GM12874 (cell line): ENCODE measurements around the gene ABCE1.

Source experiments
- TF ChIP-seq, protein P1 (sequence below): IDR thresholded peaks from 2 replicates; pipeline ENCODE4 v1.5.1; 2011; ENCODE audit warnings: low read depth, mild to moderate bottlenecking, control low read depth, low read length, moderate library complexity; ENCODE audit not compliant: insufficient read depth

The ABCE1 gene

DNA sequence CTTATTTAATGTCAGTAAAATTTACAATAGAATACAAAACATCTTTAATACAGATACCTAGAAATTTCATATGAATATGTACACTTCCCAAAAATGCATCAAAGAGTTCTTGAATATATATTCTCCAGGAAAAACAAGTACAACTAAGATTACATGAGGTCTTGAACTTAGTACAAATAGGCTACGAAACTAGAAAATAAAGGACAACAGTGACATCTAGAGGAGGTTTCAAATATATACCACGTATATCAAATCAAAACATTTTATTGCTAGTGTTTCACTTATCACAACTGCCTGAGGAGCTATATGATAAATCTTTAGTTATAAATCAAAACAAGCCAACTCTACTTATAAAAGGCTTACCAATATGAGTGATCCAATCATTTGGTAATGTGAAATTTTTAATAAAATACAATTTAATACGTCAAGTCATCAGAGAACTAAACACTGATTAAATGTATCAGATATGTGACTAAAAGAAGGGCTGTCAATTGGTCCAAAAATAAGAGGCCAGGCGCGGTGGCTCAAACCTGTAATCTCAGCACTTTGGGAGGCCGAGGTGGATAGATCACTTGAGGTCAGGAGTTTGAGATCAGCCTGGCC is 36.7 kb upstream of the ABCE1 start:
- TF ChIP-seq, protein P1, sequence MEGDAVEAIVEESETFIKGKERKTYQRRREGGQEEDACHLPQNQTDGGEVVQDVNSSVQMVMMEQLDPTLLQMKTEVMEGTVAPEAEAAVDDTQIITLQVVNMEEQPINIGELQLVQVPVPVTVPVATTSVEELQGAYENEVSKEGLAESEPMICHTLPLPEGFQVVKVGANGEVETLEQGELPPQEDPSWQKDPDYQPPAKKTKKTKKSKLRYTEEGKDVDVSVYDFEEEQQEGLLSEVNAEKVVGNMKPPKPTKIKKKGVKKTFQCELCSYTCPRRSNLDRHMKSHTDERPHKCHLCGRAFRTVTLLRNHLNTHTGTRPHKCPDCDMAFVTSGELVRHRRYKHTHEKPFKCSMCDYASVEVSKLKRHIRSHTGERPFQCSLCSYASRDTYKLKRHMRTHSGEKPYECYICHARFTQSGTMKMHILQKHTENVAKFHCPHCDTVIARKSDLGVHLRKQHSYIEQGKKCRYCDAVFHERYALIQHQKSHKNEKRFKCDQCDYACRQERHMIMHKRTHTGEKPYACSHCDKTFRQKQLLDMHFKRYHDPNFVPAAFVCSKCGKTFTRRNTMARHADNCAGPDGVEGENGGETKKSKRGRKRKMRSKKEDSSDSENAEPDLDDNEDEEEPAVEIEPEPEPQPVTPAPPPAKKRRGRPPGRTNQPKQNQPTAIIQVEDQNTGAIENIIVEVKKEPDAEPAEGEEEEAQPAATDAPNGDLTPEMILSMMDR, result 0 out of 2 replicates have a peak, but pooled peaks have one; percentile 1

DNA sequence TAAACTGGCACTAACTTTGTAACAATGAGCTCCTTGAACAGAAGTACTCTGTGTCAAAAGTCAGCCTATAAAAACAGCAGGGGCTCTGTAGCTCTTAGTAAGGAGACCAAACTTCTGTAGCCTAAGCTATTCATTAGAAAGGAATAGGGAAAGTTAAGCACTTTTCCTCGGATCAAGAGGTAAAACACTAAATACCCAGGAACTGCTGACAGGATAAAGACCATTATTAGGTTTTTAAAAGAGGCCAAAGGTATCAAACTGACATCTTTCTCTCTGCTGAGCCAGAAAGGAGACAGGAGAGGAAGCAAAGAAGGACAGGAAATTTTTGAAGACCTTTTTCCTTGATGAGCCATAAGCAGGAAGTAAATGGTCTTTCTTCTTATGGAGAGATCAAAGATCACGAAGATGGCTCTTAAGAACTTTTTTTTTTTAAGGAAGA is 32.0 kb upstream of the ABCE1 start:
- TF ChIP-seq, protein P1, result no peak

DNA sequence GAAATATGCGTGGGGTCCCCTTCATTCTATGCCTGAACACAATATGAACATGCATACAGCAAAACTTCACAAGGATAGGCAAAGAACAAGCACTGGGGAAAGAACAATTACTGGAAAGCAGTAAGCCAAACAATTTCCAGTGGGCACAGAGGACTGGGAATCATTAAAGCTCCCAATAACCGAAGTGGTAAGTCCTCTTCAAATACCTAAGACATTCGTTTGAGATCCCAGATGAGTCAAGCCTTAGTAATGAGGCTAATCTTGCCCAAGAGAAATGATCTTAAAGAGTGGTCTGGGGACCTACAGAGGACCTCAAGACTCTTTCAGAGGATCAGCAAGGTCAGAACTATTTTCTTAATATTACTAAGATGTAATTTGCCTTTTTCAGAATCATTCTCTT is 28.8 kb upstream of the ABCE1 start:
- TF ChIP-seq, protein P1, result no peak

DNA sequence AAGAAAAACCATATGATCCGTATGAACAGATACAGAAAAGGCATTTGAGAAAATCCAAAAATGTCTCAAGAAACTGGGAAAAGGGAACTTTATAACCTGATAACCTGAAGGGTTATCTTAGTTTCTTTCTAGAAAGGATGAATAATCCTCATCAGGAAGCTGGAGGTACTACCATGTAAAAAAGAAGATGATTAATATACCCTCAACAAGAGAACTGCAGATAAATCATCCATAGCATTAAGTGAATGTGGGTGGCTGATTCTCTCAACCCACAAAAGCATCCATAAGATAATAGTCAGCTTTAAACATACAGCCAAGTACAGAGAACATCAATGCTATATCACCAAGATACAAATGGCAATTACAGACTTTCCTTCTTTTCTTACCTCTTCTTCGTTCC is 26.6 kb upstream of the ABCE1 start:
- TF ChIP-seq, protein P1, result no peak

DNA sequence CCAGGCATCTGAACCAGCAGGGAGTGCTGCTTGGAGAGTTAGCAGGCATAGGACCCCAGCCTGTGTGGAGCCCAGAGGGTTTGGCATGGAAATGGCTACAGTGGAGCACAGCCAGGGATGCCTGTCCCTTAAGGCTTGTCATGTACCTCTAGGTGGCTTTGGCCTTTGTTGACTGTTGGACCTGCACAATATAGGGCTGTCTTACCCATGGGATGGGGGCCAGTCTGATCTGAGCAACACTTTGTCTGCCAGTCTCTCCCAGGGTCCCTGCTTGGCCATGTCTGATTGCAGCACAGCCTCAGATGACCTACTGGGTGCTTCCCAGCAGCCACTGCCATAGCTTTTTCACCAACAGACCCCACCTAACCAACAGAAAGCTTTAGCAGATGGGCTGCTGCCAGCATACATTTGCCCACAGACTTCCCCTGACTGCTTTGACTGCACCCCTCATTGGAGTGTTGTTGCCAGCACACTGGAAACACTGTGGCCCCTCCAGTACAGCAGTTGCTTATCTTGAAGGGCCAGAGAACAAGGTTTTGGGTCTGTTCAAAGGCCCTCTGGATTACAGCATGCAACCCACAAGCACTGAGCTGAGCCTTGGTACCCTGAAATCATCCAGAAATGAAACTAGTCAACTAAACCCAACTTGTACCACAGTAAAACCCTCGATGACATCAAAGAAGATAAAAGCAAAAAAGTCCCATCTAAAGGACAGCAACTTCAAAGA is 22.2 kb upstream of the ABCE1 start:
- TF ChIP-seq, protein P1, result no peak

DNA sequence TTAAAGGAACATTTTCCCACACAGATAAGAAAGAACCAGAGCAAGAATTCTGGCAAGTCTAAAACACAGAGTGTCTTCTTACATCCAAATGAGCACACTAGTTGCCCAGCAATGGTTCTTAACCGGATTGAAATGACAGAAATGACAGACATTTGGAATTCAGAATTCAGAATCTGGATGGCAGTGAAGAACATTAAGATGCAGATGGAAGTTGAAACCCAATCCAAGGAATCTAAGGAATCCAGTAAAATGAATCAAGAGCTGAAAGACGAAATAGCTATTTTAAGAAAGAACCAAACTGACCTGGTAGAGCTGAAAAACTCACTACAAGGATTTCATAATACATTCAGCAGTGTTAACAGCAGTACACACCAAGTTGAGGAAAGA is 21.6 kb upstream of the ABCE1 start:
- TF ChIP-seq, protein P1, result no peak

DNA sequence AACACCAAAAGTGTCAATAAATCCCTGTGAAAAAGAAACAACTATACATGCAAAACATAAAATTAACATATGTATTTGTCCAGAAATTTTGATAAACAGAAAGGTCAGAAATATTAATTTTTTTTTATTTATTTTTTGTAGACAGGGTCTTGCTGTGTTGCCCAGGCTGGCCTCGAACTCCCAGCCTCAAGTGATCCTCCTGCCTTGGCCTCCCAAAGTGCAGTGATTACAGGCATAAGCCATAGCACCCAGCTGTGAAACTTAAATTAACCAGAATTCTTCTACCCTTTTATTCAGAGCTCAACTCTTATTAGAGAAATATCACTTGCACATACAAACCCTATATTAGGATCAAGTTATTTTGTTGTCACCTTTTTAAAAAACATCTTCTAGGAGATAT is 16.4 kb upstream of the ABCE1 start:
- TF ChIP-seq, protein P1, result no peak
